Ascending aorta (tissue), 2 donors: ENCODE measurements around the gene DGKD. TPM values are rescaled to one million over a fixed set of nuclear protein-coding genes. Genes with fewer than 3 reads are reported as not detected.
"Not testable (repeated sequence)": the region's sequence is repeated elsewhere in the genome, so short reads cannot be mapped to it uniquely, and the experiment has no call there.

Experiments
- DNase-seq, 2 donors: peaks; one replicate each; pipeline ENCODE4 v3.0.0-alpha.2; 2019; ENCODE audit warnings: low spot score in 2 of 2
- H3K27ac ChIP-seq, 2 donors: fragments of 200-600 bp; sonication (generic); one replicate each; pipeline ENCODE4 v1.5.1; 2016 to 2017; ENCODE audit warnings: mild to moderate bottlenecking in 1 of 2
- H3K27me3 ChIP-seq: fragments of 200-600 bp; sonication (generic); one replicate; pipeline ENCODE4 v1.5.1; 2017
- H3K36me3 ChIP-seq, 2 donors: fragments of 200-600 bp; sonication (generic); one replicate each; pipeline ENCODE4 v1.5.1; 2016
- H3K4me1 ChIP-seq, 2 donors: fragments of 200-600 bp; sonication (generic); one replicate each; pipeline ENCODE4 v1.5.1; 2016 to 2017; ENCODE audit warnings: mild to moderate bottlenecking in 1 of 2
- H3K4me3 ChIP-seq, 2 donors: fragments of 200-600 bp; sonication (generic); one replicate each; pipeline ENCODE4 v1.5.1; 2016 to 2017; ENCODE audit warnings: mild to moderate bottlenecking in 1 of 2
- H3K9me3 ChIP-seq, 2 donors: fragments of 200-600 bp; sonication (generic); one replicate each; pipeline ENCODE4 v1.5.1; 2016
- CTCF ChIP-seq, 3 experiments: fragments of 200-600 bp in 2 of 3; fragments of 450-650 bp in 1 of 3; sonication (generic) in 2 of 3; IDR thresholded peaks; one replicate each; pipeline ENCODE4 v1.5.1; 2016 to 2019; ENCODE audit warnings: antibody characterized with exemption in 3 of 3, mild to moderate bottlenecking in 1 of 3, moderate library complexity in 1 of 3
- intact Hi-C: fragments of 100-400 bp; cut with DNase I; formaldehyde crosslinking; loops from one replicate; pipeline ENCODE4 v1.15.1; 2023
- total RNA-seq: library from RNA; depleted of rRNA; stranded (reverse); fragments of >200 nt; gene quantifications from one replicate; pipeline ENCODE4 v1.1.0, GENCODE V29; 2016

The DGKD gene
- total RNA-seq, 1 donor from 2014 or later, result 28.3 TPM

- no peaks in the 10 kb centered on the region for H3K27me3 ChIP-seq
- no peaks in the 10 kb centered on the region for H3K4me1 ChIP-seq
- no peak overlapping the region for H3K4me3 ChIP-seq
- H3K27ac ChIP-seq, result no peak overlapping the region
- no peaks in the 10 kb centered on the region for H3K36me3 ChIP-seq
- no peak for TF ChIP-seq CTCF (IDR thresholded peaks at IDR 0.05)
- intact Hi-C loops, result no loop called here
- H3K9me3 ChIP-seq, result no peaks in the 10 kb centered on the region
- DNase-seq, result no peak
These were observed 19.4 kb upstream of the DGKD start for GRCh38 chr2:233334915-233335314.

GRCh38 chr2:233336091-233336490, 18.2 kb upstream of the DGKD start:
- H3K36me3 ChIP-seq, intact Hi-C loops, DNase-seq, H3K4me3 ChIP-seq, H3K27me3 ChIP-seq, H3K4me1 ChIP-seq, H3K9me3 ChIP-seq, H3K27ac ChIP-seq: not testable (repeated sequence)

GRCh38 chr2:233336541-233336940, 17.8 kb upstream of the DGKD start:
- no peak for TF ChIP-seq CTCF (IDR thresholded peaks at IDR 0.05)

GRCh38 chr2:233338046-233338445, 16.2 kb upstream of the DGKD start:
- DNase-seq, result no peak
- Histone ChIP-seq H3K36me3 (no peaks in the 10 kb centered on the region), H3K27ac (no peak overlapping the region), H3K9me3 (no peaks in the 10 kb centered on the region), H3K4me1 (no peaks in the 10 kb centered on the region), H3K27me3 (no peaks in the 10 kb centered on the region), H3K4me3 (no peak overlapping the region)
- intact Hi-C loops, result no loop called here
- no peak for TF ChIP-seq CTCF (IDR thresholded peaks at IDR 0.05)

More at GRCh38 chr2:233336541-233336940, 17.8 kb upstream of the DGKD start:
- intact Hi-C loops, result no loop called here
- no peak overlapping the region for H3K4me3 ChIP-seq
- no peak overlapping the region for H3K27ac ChIP-seq
- DNase-seq, result no peak
- no peaks in the 10 kb centered on the region for H3K36me3 ChIP-seq
- no peaks in the 10 kb centered on the region for H3K4me1 ChIP-seq
- H3K9me3 ChIP-seq, result no peaks in the 10 kb centered on the region
- no peaks in the 10 kb centered on the region for H3K27me3 ChIP-seq

- H3K4me1 ChIP-seq, result no peaks in the 10 kb centered on the region
- H3K36me3 ChIP-seq, result no peaks in the 10 kb centered on the region
- H3K4me3 ChIP-seq, result no peak overlapping the region
- DNase-seq, result no peak
- no peak for TF ChIP-seq CTCF (IDR thresholded peaks at IDR 0.05)
- H3K27ac ChIP-seq, result no peak overlapping the region
- intact Hi-C loops, result no loop called here
- H3K27me3 ChIP-seq, result no peaks in the 10 kb centered on the region
- no peaks in the 10 kb centered on the region for H3K9me3 ChIP-seq
These were observed 15.4 kb upstream of the DGKD start for GRCh38 chr2:233338812-233339368.

GRCh38 chr2:233339427-233339826, 14.9 kb upstream of the DGKD start:
- no peak for DNase-seq
- Histone ChIP-seq H3K27me3 (no peaks in the 10 kb centered on the region), H3K27ac (no peak overlapping the region), H3K4me3 (no peak overlapping the region), H3K9me3 (no peaks in the 10 kb centered on the region), H3K4me1 (no peaks in the 10 kb centered on the region), H3K36me3 (no peaks in the 10 kb centered on the region)
- intact Hi-C loops, result no loop called here
- no peak for TF ChIP-seq CTCF (IDR thresholded peaks at IDR 0.05)
